BJ (cell line): ENCODE results near the gene MAPKAPK3. TPM values are rescaled to one million over a fixed set of nuclear protein-coding genes. Genes with fewer than 3 reads are reported as not detected.

ENCODE experiments used
- CTCF ChIA-PET: fragments of 350-600 bp; formaldehyde crosslinking; extraction: SDS; loops from one replicate; lab custom pipeline; 2021; ENCODE audit warnings: antibody characterized with exemption, inconsistent platforms; lab: Yijun Ruan, JAX
- POLR2A ChIA-PET: fragments of 300-600 bp; sonication (Branson Sonifier 250); formaldehyde crosslinking; extraction: SDS; loops from one replicate; lab custom pipeline; 2021; ENCODE audit warnings: antibody characterized with exemption; lab: Charles Lee
- DNase-seq: peaks from one replicate; pipeline ENCODE4 v3.0.0-alpha.2; 2011; ENCODE audit warnings: low read depth
- H3K27me3 ChIP-seq: 2 replicates; pipeline ENCODE4 v1.6.0; 2011; ENCODE audit warnings: low read length; ENCODE audit not compliant: control insufficient read depth, insufficient read depth
- H3K36me3 ChIP-seq: 2 replicates; pipeline ENCODE4 v1.5.1; 2011; ENCODE audit warnings: low read length; ENCODE audit not compliant: control insufficient read depth, insufficient read depth
- H3K4me3 ChIP-seq: 2 replicates; pipeline ENCODE4 v1.5.1; 2011; ENCODE audit warnings: low read depth, mild to moderate bottlenecking, control low read depth, low read length
- CTCF ChIP-seq: IDR thresholded peaks from 2 replicates; pipeline ENCODE4 v1.5.1; 2011; ENCODE audit warnings: low read depth, mild to moderate bottlenecking, control low read depth, inconsistent platforms, low read length, moderate library complexity; ENCODE audit not compliant: insufficient read depth
- polyA plus RNA-seq: library from polyadenylated mRNA; depleted of rRNA; stranded (reverse); fragments of >200 nt; gene quantifications from 2 replicates; pipeline ENCODE4 v1.2.3, GENCODE V29; 2011

The MAPKAPK3 gene
- polyA plus RNA-seq, 1 experiment = 53.5 TPM

GRCh38 chr3:50657407-50657806, 40.5 kb downstream of the MAPKAPK3 start:
- Histone ChIP-seq H3K4me3 (no peak overlapping the region), H3K27me3 (no peaks in the 10 kb centered on the region), H3K36me3 (no peaks in the 10 kb centered on the region)
- DNase-seq = no peak
- ChIA-PET CTCF (interaction anchor here (0.8 to 1.8 kb wide), 2 partner anchors 41 to 733 kb away, joined by 3 to 8 read pairs; no protein-coding TSS in a partner anchor), POLR2A (no interaction called here)
- no peak for TF ChIP-seq CTCF

DNA sequence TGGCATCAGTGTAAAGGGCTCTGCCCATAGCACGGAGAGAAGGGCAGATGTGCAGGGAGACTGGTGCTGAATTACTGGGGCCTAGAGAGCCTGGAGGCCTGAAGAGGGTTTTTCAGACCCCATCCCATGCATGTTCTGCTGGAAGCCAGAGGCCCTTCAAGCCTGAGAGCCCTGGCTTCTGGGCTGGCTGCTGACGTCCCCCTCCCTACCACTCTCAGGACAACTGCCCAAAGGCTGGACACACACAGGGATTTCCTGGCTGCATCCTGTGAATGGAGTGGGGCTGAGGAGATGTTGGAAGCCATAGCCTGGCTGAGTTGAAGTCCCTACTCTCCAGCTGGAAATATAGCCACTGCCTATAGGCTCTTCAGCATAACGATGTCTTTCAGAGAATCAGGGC, 40.9 kb downstream of the MAPKAPK3 start:
- no peak for TF ChIP-seq CTCF
- POLR2A ChIA-PET = no interaction called here
- Histone ChIP-seq H3K4me3 (no peak overlapping the region), H3K36me3 (no peaks in the 10 kb centered on the region), H3K27me3 (no peaks in the 10 kb centered on the region)
- CTCF ChIA-PET = interaction anchor here (0.8 to 1.8 kb wide), 3 partner anchors 42 to 732 kb away, joined by 3 to 8 read pairs (median 4); no protein-coding TSS in a partner anchor
- DNase-seq = no peak

DNA sequence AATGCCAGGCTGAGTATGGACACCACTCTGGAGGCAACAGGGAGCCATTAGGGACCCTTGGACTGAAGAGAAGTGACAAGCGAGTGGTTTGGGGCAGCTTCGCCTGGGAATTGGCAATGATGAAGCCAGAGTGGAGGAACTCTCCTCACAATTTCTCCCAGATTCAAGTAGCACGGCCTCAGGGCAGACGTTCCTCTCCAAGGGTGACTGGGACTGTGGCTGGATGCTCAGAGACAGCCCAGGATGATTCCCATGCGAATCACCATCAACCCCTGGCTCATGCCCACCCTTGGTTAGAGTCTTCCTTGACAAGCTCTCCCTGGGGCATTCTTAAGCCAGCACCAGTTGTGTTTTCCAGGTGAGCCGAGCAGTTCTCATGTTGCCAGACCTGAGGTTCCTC, 41.5 kb downstream of the MAPKAPK3 start:
- ChIA-PET CTCF (interaction anchor here (0.8 kb wide), 1 partner anchor 42 kb away, joined by 4 read pairs; no protein-coding TSS in a partner anchor), POLR2A (no interaction called here)

DNA sequence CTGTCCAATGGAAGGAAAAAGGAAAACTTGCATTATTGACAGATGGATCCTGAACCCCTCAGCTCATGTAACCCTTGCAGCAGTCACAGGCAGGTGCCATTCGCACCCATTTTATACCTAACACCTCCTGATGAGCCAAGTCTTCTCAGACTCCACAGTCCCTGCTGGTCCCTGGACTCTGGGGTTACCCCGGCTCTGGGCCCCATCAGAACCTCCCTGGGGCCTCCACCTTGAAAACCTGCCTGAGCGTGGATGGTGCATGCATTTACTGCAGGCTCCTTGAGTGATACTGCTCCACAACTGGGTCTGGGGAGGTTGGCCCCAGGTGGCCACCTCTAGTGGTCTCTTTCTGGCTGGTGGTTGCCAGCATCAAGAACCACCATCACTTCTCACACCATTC, 41.9 kb downstream of the MAPKAPK3 start:
- no peak for DNase-seq
- no peak for TF ChIP-seq CTCF
- Histone ChIP-seq H3K27me3 (no peaks in the 10 kb centered on the region), H3K4me3 (no peak overlapping the region), H3K36me3 (no peaks in the 10 kb centered on the region)
- POLR2A ChIA-PET = no interaction called here
- CTCF ChIA-PET = interaction anchor here (0.8 kb wide), 1 partner anchor 43 kb away, joined by 4 read pairs; no protein-coding TSS in a partner anchor

More for the DNA sequence above, 41.5 kb downstream of the MAPKAPK3 start:
- DNase-seq = peak; percentile 14
- no peaks in the 10 kb centered on the region for H3K36me3 ChIP-seq
- TF ChIP-seq CTCF = no peak
- H3K4me3 ChIP-seq = no peak overlapping the region
- H3K27me3 ChIP-seq = no peaks in the 10 kb centered on the region

DNA sequence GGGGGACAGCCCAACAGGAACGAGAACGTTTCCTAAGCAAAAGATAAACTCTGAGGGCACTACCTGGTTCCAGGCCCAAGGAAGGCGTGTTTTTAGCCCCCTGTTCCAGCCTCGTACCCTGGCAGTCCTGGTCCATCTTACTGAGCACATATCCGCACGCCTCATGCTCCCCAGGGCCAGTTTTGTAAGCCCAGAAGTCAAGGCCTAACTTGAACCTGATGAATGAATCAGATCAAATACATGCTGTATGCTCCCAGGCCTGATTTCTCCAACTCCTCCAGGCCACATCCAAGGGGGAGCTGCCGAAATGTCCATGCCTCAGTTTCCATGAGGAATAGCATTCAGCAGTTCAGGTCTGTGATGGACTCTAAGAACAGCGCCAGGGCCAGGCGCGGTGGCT, 43.4 kb downstream of the MAPKAPK3 start:
- H3K4me3 ChIP-seq = no peak overlapping the region
- no peaks in the 10 kb centered on the region for H3K27me3 ChIP-seq
- H3K36me3 ChIP-seq = no peaks in the 10 kb centered on the region
- ChIA-PET POLR2A (no interaction called here), CTCF (no interaction called here)
- no peak for TF ChIP-seq CTCF
- DNase-seq = no peak
